Hepatocyte (in vitro differentiated cells): ENCODE results near the gene PAX5.

Experiments
- CTCF ChIP-seq: fragments of 200-600 bp; sonication (generic); IDR thresholded peaks from 2 replicates; pipeline ENCODE4 v1.5.1; 2016; ENCODE audit warnings: antibody characterized with exemption, mild to moderate bottlenecking; ENCODE audit not compliant: poor library complexity
- EZH2 ChIP-seq: fragments of 200-600 bp; sonication (generic); IDR thresholded peaks from 2 replicates; pipeline ENCODE4 v1.6.1; 2016; ENCODE audit warnings: antibody characterized with exemption, mild to moderate bottlenecking, borderline replicate concordance

GRCh38 chr9:36895744-36896260, 138.3 kb downstream of the PAX5 start:
- no peak for TF ChIP-seq CTCF
- no peak for TF ChIP-seq EZH2
